Amniotic epithelial cell (primary cell): Measurements from ENCODE around the gene CYB5B.

ENCODE experiments used
- DNase-seq: peaks from one replicate; pipeline ENCODE4 v3.0.0-alpha.2; 2010; ENCODE audit warnings: low read depth

CYB5B gene

DNA sequence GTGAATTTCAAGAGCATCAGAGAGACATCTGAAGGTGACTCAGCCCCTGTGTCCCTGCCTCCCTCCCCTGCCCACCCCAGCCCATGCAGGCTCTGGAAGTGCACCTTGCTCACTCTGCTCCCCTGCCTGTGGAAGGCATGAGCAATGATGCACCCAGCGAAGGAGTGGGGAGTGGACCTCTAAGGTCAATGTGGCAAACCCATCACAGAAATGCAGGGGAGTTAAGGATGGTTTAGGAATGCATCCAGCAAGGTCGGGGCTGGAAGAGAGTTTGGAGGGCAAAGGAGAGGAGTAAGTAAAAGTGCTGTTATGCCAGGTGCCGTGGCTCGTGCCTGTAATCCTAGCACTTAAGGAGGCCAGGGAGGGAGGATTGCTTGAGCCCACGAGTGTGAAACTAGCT, 61.9 kb downstream of the CYB5B start:
- DNase-seq: no peak

DNA sequence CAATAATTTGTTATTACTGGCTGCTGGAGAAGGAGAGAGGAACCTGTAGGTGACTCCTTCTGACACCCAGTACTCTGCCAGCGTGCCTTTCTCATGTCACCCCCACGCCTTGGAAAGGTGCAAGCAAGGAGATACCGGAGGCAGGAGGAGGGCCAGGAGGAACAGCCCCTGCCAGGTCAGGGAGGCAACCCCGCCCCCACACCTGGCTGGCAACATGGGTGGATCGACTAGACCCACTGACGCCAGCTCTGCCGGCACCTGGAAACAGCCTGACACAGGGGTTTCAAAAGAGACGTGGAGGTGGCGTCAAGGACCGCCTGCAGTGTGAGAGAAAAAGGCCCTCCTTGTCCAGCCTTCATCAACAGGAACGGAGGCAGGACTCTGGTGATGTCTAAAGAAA, 62.3 kb downstream of the CYB5B start:
- no peak for DNase-seq

DNA sequence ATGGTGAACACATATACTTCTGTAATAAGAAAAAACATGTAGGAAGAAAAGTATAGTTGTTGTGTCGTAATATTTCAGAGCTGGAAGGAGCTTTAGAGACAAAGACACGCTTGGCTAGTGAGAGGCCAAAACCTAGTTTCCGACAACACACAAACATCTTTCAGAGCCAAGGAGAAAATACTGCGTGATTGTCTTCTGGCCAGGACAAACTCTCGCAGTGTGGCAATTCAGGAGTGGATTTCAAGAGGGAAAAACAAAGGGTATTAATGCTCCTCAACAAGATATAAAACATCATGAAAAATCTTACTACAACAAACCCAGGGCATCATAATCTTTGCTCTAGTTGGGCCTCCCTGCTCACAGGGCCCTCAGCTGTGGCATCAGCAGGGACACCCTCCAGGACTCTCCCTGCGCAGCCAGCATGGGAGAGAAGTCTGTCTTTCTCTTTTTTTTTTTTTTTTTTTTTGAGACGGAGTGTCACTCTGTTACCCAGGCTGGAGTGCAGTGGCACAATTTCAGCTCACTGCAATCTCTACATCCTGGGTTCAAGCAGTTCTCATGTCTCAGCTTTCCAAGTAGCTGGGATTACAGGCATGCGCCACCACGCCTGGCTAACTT, 66.4 kb downstream of the CYB5B start:
- no peak for DNase-seq

DNA sequence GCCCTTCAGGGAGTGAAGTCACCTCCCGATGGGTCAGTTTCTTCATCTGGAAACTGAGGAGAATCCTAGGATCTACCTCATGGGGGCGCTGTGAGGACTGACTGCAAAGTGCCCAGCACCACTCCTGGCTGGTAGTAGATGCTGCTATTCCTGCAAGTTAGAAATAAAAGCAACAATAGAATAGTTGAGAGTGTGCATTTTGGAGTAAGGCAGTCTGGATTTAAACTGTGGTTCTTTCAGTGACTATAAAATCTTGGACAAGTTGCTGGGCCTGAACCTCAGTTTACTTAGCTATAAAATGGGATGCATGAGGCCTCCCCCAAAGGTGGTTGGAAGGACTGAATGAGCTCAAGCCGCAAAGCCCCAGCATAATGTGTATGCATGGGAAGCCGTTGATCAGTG, 70.6 kb downstream of the CYB5B start:
- peak; percentile 21 for DNase-seq

DNA sequence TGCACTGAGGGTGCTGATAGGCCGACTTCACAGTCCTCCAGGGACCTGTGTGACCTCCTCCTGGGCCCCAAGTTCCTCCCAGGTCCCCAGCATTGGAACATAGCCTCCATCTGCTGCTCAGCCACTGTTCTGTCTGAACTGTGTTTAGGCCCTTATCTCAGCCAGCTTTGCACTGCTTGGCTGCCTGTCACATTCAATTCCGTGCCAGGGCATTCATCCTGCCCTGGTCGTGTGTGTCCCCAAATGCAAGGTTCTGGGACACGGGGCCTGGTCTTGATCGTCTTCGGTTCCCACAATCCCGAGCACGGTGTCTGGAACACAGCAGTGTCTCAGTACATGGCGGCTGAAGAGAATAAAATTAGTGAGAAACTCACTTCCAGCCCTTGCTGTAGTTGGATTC, 71.4 kb downstream of the CYB5B start:
- DNase-seq: no peak

DNA sequence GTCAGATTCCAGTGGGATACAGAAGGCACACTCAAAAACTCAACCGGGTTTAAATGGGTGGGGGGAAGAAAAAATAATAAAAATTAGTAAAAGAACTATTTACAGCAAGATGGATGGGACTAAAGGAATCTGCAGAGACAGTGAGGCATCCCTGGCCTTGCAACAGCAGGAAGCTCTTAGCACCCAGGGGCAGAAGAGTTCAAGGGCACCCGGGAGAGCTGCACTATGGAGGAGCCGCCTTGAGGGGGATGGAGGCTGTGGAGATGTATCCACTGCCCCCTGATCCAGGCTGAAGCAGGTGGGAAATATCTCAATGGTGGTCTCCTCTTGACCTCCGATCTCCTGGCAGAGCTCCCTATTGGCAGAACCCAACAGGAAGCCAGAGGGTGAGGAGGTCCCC, 72.0 kb downstream of the CYB5B start:
- DNase-seq: no peak

DNA sequence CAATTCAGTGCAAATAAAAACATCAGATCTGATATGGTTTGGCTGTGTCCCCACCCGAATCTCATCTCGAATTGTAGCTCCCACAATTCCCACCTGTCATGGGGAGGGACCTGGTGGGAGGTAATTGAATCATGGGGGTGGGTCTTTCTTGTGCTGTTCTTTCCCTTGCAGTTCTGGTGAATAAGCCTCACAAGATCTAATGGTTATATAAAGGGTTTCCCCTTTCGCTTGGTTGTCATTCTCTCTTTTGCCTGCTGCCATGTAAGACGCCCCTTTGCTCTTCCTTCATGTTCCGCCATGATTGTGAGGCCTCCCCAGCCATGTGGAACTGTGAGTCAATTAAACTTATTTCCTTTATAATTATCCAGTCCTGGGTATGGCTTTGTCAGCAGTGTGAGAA, 72.5 kb downstream of the CYB5B start:
- DNase-seq: no peak

DNA sequence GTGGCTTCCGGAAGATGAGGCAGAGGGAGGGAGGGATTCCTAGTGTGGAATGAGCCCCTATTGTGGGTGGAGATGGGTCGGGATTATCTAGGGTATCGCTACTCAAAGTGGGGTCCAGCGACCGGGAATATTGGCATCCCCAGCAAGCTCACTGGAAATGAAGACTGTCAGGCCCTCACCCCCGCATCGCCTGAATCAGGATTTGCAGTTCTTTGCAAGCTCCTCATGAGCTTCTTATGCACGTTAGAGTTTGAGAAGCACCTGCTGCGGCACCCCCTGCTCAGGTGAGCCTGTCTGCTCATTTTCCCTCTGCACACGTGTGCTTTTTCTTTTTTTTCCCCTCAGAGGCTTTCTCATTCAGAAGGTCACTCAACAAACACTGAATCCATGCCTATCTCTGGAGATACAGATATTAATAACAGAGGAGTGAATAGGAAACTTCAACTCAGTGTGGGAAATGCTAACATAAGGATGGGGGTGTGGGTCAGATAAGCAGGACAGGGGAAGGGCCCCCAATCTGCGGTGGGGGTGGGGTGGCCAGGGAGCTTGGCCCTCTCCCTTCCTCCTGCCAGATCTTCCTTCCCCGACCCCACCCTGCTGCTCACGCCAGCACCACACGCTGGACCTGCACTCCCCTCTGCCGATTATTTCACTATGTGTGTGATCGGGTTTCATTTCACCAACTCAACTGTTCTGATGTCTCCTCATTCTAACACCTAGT, 73.6 kb downstream of the CYB5B start:
- DNase-seq: no peak

DNA sequence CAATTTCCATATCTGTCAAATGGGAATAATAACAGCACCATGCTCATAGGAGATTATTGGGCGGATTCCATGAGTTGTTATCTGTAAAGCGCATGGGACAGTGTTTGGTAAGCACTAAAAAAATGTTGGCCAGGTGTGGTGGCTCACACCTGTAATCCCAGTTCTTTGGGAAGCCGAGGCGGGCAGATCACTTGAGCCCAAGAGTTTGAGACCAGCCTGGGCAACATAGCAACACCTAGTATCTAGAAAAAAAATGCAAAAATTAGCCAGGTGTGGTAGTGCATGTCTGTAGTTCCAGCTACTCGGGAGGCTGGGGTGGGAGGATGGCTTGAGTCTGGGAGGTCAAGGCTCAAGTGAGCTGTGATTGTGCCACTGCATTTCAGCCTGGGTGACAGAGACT, 74.5 kb downstream of the CYB5B start:
- no peak for DNase-seq

DNA sequence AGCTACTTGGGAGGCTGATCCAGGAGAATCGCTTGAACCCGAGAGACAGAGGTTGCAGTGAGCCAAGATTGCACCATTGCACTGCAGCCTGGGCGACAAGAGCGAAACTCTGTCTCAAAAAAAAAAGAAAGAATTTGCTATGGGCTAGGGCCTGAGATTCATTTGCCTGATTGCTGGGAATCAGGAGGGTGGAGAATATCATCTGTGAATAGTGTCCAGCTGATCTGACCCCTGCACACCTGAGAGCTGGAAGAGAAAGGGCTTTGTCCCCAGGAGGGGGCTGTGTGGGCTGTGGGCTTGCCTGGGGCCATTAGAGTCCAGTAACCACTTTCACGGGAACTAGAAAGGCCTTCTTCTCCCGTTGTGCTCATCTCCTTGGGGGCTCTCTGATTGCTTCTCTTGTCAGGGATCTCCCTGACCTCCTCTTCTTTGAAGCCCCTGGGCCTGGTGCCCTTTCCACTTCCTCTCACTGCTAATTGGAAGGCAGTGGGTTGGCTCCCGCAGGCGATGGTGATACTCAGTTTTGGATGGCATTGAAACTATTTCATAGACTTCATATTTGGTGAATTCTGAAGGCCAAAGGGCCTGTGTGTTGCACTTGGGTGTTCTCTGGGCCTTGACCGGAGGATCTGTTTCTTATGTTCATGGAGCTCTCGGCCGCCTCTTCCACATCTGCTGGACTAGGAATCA, 75.3 kb downstream of the CYB5B start:
- no peak for DNase-seq

DNA sequence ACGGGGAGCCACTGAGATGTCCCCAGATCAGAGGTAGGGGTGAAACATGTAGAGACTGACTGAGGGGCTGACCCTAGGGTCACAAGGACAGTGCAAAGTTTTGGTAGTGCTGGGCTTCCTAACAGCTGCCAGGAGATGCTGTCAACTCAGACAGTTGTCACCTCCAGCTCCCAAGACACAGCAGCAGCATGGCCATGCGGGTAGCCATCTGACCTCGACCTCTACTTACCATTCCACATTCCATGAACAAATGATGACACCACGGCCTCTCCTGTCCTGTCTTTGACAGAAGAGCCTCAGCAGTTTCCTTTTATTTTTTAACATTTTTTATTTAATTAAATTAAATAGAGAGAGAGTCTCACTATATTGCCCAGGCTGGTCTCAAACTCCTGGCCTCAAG, 76.1 kb downstream of the CYB5B start:
- no peak for DNase-seq

DNA sequence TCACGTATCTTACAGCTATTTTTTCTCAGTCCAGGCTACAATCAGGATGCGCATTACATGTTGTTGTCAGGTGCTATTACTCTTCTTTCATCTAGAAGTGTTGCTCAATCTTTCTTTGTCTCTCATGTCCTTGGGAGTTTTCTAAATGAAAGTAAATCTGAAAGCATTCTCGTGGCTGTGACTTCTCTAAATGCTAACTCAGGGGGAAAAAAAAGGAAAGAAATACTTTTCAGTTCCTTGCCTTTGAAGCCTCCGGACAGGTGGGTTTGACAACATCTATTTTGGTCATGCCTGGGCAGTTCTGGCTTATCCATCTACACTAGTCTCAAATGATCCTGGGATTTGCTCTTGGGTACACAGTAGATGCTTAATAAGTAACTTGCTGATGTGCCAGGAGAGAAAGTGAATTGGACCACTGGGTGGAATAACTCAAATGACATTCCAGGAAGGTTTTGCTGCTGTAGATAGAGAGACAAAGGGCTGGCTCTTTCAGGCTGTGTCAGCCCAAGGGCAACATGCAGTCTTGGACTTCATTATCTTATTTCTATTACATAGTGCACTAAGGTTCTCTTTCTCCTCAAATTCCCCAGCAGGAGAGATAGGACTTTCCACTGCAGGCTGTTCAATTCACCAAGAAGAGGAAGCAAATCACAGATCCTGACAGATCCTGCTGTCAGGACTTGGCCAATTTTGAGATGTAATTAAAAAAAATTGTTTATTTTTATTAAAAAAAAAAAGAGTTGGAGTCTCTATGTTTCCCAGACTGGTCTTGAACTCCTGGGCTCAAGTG, 77.7 kb downstream of the CYB5B start:
- peak; percentile 46 for DNase-seq

DNA sequence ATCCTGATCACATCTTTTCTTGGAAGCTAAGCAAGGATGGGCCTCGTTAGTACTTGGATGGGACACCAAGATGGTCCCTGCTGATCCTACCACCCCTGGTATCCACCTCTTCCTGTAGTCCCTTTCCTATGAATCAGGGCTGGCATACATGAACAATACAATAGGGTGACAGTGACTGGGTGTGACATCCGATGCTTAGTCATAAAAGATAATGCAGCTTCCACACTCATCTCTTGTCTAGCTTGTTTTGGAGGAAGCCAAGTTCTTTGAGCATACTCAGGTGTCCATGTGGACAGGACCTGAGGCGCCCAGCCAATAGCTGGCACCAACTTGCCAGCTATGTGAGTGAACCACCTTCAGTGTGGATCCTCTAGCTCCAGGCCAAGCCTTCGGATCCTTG, 78.8 kb downstream of the CYB5B start:
- no peak for DNase-seq

DNA sequence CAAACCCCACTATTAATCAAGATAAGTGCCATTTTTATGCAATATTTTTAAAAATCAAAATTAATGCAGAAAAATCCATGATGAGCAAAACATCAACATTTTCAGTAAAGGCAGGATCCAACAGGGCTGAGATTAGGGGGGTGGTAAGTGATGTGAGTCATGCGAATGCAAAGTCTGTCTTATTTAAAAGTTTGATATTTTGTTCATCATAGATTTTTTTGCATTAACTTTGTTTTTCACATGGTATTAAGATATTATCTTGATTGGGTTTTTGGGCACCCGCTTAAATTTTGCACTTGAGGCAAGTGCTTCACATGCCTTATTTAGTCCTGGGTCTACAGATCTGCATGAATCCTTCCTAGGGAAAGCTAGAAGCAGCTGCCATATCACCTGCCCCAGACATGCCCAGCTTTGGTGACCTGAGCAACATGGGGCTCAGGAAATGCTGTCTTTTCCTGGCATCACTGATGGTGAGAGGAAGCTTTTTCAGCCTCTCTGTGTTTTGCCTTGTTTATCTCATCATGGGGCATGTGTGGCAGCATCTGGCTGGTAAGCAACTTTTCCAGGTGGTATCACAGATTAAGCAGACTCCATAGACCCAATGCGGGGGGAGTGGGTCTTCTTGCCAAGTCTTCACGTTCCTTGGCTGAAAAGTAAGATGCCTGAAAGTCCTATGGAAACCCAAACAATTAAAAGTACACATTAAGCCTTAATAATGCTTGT, 83.8 kb downstream of the CYB5B start:
- DNase-seq: no peak

DNA sequence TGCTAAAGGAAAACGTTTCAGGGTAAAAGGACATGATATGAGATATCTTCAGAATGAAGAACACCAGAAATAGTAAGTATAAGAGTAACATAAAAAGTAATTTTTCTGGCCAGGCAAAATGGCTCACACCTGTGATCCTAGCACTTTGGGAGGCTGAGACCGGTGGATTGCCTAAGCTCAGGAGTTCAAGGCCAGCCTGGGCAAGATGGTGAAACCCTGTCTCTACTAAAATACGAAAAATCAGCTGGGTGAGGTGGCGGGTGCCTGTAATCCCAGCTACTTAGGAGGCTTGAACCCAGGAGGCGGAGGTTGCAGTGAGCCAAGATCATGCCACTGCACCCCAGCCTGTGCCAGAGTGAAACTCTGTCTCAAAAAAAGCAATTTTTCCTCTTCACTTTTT, 84.7 kb downstream of the CYB5B start:
- DNase-seq: no peak

DNA sequence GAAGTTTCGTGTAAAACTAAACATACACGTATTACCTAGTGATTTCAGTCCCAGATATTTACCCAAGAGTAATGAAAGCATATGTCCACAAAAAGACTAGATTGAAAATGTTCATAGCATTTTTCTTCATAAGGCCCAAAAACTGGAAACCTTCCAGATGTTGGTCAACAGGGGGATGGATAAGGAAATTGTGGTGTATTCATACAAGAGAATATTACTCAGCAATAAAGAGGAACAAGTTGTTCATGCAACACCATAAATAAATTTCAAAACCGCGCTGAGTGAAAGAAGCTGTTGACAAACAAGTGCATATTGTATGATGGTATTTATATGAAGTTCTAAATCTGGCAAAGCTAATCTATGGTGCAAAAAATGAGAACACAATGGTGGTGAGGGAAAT, 87.2 kb downstream of the CYB5B start:
- no peak for DNase-seq

DNA sequence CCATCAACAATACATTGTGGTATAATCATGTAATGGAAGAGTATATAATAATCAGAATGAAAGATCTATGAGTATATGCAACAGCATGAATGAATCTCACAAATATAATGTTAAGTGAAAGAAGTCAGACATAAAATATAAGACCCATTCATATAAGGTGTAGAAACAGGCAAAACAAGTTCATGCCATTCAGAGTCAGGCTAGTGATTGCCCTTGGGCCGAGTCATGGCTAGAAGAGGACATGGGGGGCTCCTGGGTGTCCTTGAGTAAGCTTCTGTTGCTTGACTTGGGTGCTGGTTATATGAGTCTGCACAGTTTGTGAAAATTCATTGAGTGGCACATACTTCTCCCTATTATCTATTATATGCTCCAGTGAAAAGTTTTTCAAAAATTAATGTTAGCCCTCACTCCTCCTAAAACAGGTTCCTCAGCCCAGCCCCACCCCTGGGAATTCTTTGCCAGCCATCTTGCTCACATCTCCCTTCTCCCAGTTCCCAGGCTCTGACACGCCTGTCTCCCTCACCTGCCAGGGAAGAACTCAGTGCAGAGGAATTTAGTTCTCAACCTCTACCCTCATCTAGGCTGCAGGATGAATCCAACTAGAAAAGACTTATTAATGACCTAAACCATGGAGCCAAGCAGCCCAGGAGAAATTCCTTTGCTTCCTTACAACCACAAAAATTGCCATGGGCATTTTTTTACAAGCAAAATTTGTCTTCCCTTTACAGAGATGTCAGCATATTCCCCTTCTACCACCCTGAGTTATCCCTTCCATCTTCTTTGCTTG, 89.0 kb downstream of the CYB5B start:
- peak; percentile 48 for DNase-seq

DNA sequence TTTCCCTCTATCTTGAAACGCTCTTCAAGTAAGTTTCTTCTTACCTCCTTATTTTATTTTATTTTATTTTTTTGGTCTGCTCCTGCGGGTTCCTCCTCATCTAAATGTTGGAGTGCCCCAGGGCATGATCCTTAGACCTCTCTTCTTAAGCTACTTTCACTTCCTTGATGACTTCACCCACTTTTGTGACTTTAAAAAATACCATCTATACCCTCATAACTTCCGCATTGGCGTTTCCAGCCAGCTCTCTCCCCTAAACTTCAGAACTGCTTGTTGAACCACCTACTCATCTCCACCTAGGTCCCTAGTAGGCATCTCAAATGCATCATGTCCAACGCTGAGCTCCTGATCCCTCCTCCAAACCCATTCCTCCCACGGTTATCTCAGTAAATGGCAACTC, 89.9 kb downstream of the CYB5B start:
- no peak for DNase-seq
